Caco-2 (cell line): Measurements from ENCODE around the gene TRAF1. TPM values are rescaled to one million over a fixed set of nuclear protein-coding genes. Genes with fewer than 3 reads are reported as not detected.

Source experiments
- BruUV-seq: library from RNA; stranded (reverse); fragments of 400-500 nt; replicated peaks from 2 replicates; lab custom pipeline; 2021; lab: Mats Ljungman, UMichigan
- CTCF ChIA-PET: fragments of 300-600 bp; sonication (Branson Sonifier 250); formaldehyde crosslinking; loops from one replicate; lab custom pipeline; 2022; ENCODE audit warnings: antibody characterized with exemption; lab: Charles Lee
- POLR2A ChIA-PET: fragments of 300-600 bp; sonication (Branson Sonifier 250); formaldehyde crosslinking; loops from one replicate; lab custom pipeline; 2022; ENCODE audit warnings: antibody characterized with exemption; lab: Charles Lee
- DNase-seq, 2 experiments: peaks; one replicate each; pipeline versions ENCODE4 v3.0.0 to v3.0.0-alpha.2; 2020 to 2022
- H3K27me3 ChIP-seq: replicated peaks from 2 replicates; pipeline ENCODE4 v1.6.0; 2011; ENCODE audit warnings: low read length; ENCODE audit not compliant: control insufficient read depth, insufficient read depth
- H3K36me3 ChIP-seq: 2 replicates; pipeline ENCODE4 v1.5.1; 2011; ENCODE audit warnings: low read length; ENCODE audit not compliant: control insufficient read depth, insufficient read depth
- H3K4me1 ChIP-seq: fragments of 250-450 bp; sonication (Bioruptor Pico); 2 replicates; pipeline ENCODE4 v1.5.1; 2020; ENCODE audit warnings: mild to moderate bottlenecking
- H3K4me3 ChIP-seq: 2 replicates; pipeline ENCODE4 v1.5.1; 2011; ENCODE audit warnings: low read depth, mild to moderate bottlenecking, control low read depth, low read length
- H3K9me3 ChIP-seq: fragments of 250-450 bp; sonication (Bioruptor Pico); 2 replicates; pipeline ENCODE4 v1.5.1; 2020; ENCODE audit warnings: mild to moderate bottlenecking, moderate library complexity
- H3K27ac Mint-ChIP-seq: one replicate; pipeline ENCODE4 v1.8.0; 2022; ENCODE audit warnings: mixed read lengths; ENCODE audit not compliant: unreplicated experiment
- H3K27me3 Mint-ChIP-seq: one replicate; pipeline ENCODE4 v1.8.0; 2022; ENCODE audit warnings: mixed read lengths; ENCODE audit not compliant: insufficient read depth, unreplicated experiment
- H3K36me3 Mint-ChIP-seq: one replicate; pipeline ENCODE4 v1.8.0; 2022; ENCODE audit warnings: mild to moderate bottlenecking, mixed read lengths; ENCODE audit not compliant: insufficient read depth, unreplicated experiment
- H3K4me1 Mint-ChIP-seq: one replicate; pipeline ENCODE4 v1.8.0; 2022; ENCODE audit warnings: low read depth, mixed read lengths; ENCODE audit not compliant: unreplicated experiment
- H3K4me3 Mint-ChIP-seq: one replicate; pipeline ENCODE4 v1.8.0; 2022; ENCODE audit warnings: mild to moderate bottlenecking, moderate library complexity, mixed read lengths; ENCODE audit not compliant: unreplicated experiment
- H3K9me3 Mint-ChIP-seq: one replicate; pipeline ENCODE4 v1.8.0; 2022; ENCODE audit warnings: mixed read lengths; ENCODE audit not compliant: unreplicated experiment
- CTCF ChIP-seq, 2 experiments: fragments of 200-600 bp in 1 of 2; IDR thresholded peaks; 1 replicate in 1 of 2; 2 replicates in 1 of 2; pipeline versions ENCODE4 v1.5.1 to v1.8.0; 2011 to 2022; ENCODE audit warnings: antibody characterized with exemption in 1 of 2, control low read depth in 1 of 2, inconsistent platforms in 1 of 2, low read depth in 1 of 2, low read length in 1 of 2, mild to moderate bottlenecking in 1 of 2, moderate library complexity in 1 of 2; ENCODE audit not compliant: insufficient read depth in 1 of 2, severe bottlenecking in 1 of 2, unreplicated experiment in 1 of 2
- intact Hi-C: fragments of 100-400 bp; cut with micrococcal nuclease; formaldehyde crosslinking; loops from one replicate; pipeline ENCODE4 v1.10.0; 2022; ENCODE audit not compliant: unreplicated experiment
- total RNA-seq: library from RNA; stranded (reverse); gene quantifications from 2 replicates; pipeline ENCODE4 v1.2.3, GENCODE V29; 2022

TRAF1 gene
- total RNA-seq, 1 experiment from 2014 or later = 1.1 TPM

DNA sequence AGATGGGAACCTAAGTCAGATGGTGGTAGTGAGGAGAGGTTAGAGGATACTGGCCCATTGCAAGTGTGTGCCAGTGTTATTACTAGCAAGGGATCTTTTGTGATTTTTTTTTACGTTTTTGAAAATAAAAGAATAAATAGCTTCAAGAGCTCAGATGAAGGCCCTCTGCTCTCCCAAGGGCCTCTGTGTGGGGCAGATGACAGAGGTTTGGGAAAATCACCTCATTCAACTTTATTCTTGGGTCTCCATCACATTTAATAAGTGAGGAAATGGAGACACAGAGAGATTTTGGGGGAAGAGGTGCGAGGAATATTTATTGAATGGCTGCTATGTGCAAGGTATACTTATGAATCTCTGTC is 10.1 kb upstream of the TRAF1 start:
- Mint-ChIP-seq H3K27ac (no peak overlapping the region), H3K4me3 (no peak overlapping the region), H3K4me1 (peaks cover 10% of the 10 kb centered on the region), H3K9me3 (no peaks in the 10 kb centered on the region), H3K27me3 (no peaks in the 10 kb centered on the region), H3K36me3 (no peaks in the 10 kb centered on the region)
- no TSS peak for BruUV-seq
- H3K36me3 ChIP-seq = no peaks in the 10 kb centered on the region
- H3K9me3 ChIP-seq = no peaks in the 10 kb centered on the region
- POLR2A ChIA-PET = no interaction called here
- DNase-seq = no peak
- peaks cover 2% of the 10 kb centered on the region; the same call in 1 of the 2 replicates for H3K27me3 ChIP-seq
- intact Hi-C loops = loop anchor here (1.0 to 5.0 kb wide), 5 partner anchors 60 to 319 kb away; partner anchors contain the start of genes PHF19 and PSMD5
- CTCF ChIA-PET = no interaction called here
- H3K4me1 ChIP-seq = 0 out of 2 replicates have a peak, but pooled peaks cover 8% of the 10 kb centered on the region
- no peak overlapping the region for H3K4me3 ChIP-seq
- TF ChIP-seq CTCF (IDR thresholded peaks at IDR 0.05; ENCODE audit: insufficient read depth in 1 of 2, low read depth in 1 of 2, low read length in 1 of 2, severe bottlenecking in 1 of 2, unreplicated experiment in 1 of 2) = peak in 1 of 2 experiments; percentile 7

DNA sequence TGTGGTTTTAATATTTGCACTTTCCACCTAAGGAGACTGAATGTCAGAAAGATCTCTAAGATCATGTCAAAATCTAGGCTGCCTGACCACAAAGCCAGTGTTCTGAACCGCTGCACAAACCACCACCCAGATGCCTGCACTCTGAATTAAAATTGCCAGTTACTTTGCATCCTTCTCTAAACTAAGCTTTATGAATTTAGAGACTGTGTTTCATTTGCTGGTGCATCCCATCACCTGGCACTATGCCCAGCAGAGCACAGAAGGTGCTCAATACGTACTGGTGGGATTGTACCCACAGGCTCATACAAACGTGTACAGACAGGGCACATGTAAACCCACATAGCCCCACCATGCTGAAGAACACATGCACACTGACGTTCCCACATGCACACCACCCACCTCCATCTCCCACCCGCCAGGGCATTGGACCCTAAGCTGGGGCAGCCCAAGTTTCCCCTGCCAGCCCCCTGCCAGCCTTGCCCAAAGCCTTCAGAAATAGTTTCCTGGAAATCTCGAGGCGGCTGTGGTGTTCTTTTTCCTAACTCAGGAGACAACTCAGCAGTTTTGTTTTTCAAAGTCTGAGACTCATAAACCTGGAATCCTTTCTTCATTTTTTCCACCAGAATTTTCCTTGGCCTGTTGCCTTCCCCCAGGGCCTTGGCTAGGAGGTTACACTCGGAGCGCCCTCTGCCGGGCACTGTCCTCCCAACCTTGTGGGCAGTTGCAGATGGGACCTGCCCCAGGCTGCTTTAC is 9.6 kb upstream of the TRAF1 start:
- H3K36me3 ChIP-seq = no peaks in the 10 kb centered on the region
- H3K27ac Mint-ChIP-seq = no peak overlapping the region
- no TSS peak for BruUV-seq
- 0 out of 2 replicates have a peak, but pooled peaks cover 8% of the 10 kb centered on the region for H3K4me1 ChIP-seq
- intact Hi-C loops = loop anchor here (1.0 to 5.0 kb wide), 5 partner anchors 59 to 319 kb away; partner anchors contain the start of genes PHF19 and PSMD5
- H3K27me3 ChIP-seq = peaks cover 2% of the 10 kb centered on the region; the same call in 1 of the 2 replicates
- CTCF ChIA-PET = no interaction called here
- H3K4me1 Mint-ChIP-seq = peaks cover 10% of the 10 kb centered on the region
- H3K27me3 Mint-ChIP-seq = no peaks in the 10 kb centered on the region
- H3K4me3 ChIP-seq = no peak overlapping the region
- H3K9me3 ChIP-seq = no peaks in the 10 kb centered on the region
- no peak overlapping the region for H3K4me3 Mint-ChIP-seq
- POLR2A ChIA-PET = no interaction called here
- no peaks in the 10 kb centered on the region for H3K9me3 Mint-ChIP-seq
- no peaks in the 10 kb centered on the region for H3K36me3 Mint-ChIP-seq
- TF ChIP-seq CTCF (IDR thresholded peaks at IDR 0.05; ENCODE audit: insufficient read depth in 1 of 2, low read depth in 1 of 2, low read length in 1 of 2, severe bottlenecking in 1 of 2, unreplicated experiment in 1 of 2) = peak; percentile 84 to 96
- peak; percentile 86 to 90 for DNase-seq

DNA sequence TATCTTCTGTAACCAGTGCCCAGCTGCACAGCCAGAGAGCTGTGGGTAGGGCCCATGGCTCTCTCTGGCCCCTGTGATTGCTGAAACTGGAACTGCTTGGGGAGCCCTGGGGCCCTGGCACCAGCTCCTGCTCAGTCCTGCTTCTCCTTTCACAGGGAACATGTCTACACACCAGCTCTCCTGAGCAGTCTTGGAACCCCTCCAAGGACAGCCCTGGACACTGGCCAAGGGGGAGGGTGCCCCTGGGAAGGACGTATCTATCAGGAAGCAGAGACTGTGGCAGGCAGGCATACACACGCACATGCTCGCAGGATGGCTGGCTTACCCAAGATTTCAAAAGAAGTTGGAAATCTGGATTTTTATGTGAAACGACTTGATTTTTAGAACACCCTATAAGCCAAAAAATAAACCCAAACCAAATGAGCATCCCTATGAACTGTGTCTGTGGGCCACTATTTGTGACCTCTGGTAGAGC is 8.8 kb upstream of the TRAF1 start:
- 0 out of 2 replicates have a peak, but pooled peaks cover 8% of the 10 kb centered on the region for H3K4me1 ChIP-seq
- H3K36me3 ChIP-seq = no peaks in the 10 kb centered on the region
- H3K9me3 ChIP-seq = no peaks in the 10 kb centered on the region
- Mint-ChIP-seq H3K9me3 (no peaks in the 10 kb centered on the region), H3K27me3 (no peaks in the 10 kb centered on the region), H3K36me3 (no peaks in the 10 kb centered on the region), H3K27ac (no peak overlapping the region), H3K4me1 (peaks cover 10% of the 10 kb centered on the region), H3K4me3 (no peak overlapping the region)
- POLR2A ChIA-PET = no interaction called here
- peaks cover 2% of the 10 kb centered on the region; the same call in 1 of the 2 replicates for H3K27me3 ChIP-seq
- DNase-seq = no peak
- no peak overlapping the region for H3K4me3 ChIP-seq
- TF ChIP-seq CTCF (IDR thresholded peaks at IDR 0.05; ENCODE audit: insufficient read depth in 1 of 2, low read depth in 1 of 2, low read length in 1 of 2, severe bottlenecking in 1 of 2, unreplicated experiment in 1 of 2) = no peak
- BruUV-seq = no TSS peak
- CTCF ChIA-PET = no interaction called here
- intact Hi-C loops = loop anchor here (5.0 kb wide), 1 partner anchor 318 kb away; no protein-coding TSS in a partner anchor
